ENCODE results near the gene PLCG2.

DNA sequence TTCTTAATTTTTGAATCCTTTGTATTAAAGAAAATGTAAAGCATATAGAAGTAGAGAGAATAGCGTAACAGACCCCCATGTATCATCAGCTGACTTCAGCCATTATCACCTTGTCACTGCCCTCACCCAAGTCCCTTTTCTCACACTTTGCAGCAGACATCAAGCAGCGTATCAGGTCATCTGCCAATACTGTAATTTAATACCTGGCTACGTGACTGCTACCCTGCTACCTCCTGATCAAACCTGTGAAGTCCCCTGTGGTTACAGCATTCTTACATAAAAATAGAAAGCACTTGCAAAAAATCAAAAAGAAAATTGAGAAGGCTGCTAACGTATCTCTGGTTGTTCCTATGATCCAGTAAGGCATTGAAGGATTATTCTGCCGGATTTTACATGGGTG lies 96.4 kb downstream of the PLCG2 start:
- TF ChIP-seq ATF3 (IDR thresholded peaks at IDR 0.05; ENCODE audit: insufficient read depth, low read depth, low read length), result no peak
- TF ChIP-seq CTCF (IDR thresholded peaks at IDR 0.05; ENCODE audit: control extremely low read depth in 1 of 3, insufficient read depth in 1 of 3, low read depth in 1 of 3, low read length in 3 of 3), result no peak
- TF ChIP-seq EP300 (IDR thresholded peaks at IDR 0.05; ENCODE audit: borderline replicate concordance in 1 of 2, low read depth in 2 of 2, low read length in 2 of 2), result no peak
- TF ChIP-seq TAF1 (IDR thresholded peaks at IDR 0.05; ENCODE audit: low read depth, low read length), result no peak
- TF ChIP-seq POLR2A (IDR thresholded peaks at IDR 0.05; ENCODE audit: control extremely low read depth in 1 of 2, low read depth in 2 of 2, low read length in 2 of 2), result no peak
- no peak for TF ChIP-seq SIX5 (IDR thresholded peaks at IDR 0.05; ENCODE audit: low read depth, low read length)
- no peak for TF ChIP-seq SP1 (IDR thresholded peaks at IDR 0.05; ENCODE audit: low read depth, low read length)
